Astrocyte (in vitro differentiated cells and primary cell): Measurements from ENCODE around the gene ATP6V1F.

Source experiments
- CTCF ChIP-seq: IDR thresholded peaks from 2 replicates; pipeline ENCODE4 v1.5.1; 2011; ENCODE audit warnings: low read depth, mild to moderate bottlenecking, inconsistent platforms, low read length, moderate library complexity; ENCODE audit not compliant: insufficient read depth
- EZH2 ChIP-seq: IDR thresholded peaks from 2 replicates; pipeline ENCODE4 v1.6.1; 2012; ENCODE audit warnings: mild to moderate bottlenecking, low read length, inconsistent platforms; ENCODE audit not compliant: insufficient read depth

DNA sequence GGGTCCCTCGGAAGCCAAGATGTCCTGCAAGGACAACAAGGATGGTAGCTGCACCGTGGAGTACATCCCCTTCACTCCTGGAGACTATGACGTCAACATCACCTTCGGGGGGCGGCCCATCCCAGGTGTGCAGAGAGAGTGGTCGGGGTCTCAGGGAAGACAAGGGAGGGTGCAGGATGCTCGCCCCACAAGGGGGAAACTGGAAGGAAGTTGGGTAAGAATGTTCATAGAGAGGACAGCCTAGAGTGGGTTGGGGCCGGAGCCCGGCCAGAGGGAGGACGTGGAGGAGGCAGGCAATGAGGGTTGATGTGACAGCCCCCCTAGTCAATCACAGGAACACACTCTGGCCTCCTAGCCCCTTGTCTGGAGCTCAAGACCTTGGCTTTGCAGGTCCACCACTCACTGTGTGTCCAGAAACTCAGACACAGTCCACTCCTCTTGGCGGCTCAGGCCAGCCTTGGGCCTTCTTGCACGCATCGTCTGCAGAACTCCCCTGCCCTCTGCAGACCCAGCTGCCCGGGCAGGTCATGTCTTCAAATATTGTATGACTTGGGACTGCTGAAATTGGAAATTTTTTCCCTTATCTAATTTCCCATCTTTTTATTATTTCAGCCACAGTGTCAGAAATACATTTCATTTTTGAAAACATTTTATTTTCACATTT is 15.7 kb upstream of the ATP6V1F start:
- TF ChIP-seq CTCF (no peak), EZH2 (no peak)
